GM12873 (cell line): ENCODE measurements around the gene ROR2.

Experiments
- TF ChIP-seq, protein P1 (sequence below): IDR thresholded peaks from 2 replicates; pipeline ENCODE4 v1.5.1; 2012; ENCODE audit warnings: low read depth, mild to moderate bottlenecking, moderate library complexity, low read length, control low read depth; ENCODE audit not compliant: insufficient read depth; ENCODE audit errors: missing control alignments

ROR2 gene

DNA sequence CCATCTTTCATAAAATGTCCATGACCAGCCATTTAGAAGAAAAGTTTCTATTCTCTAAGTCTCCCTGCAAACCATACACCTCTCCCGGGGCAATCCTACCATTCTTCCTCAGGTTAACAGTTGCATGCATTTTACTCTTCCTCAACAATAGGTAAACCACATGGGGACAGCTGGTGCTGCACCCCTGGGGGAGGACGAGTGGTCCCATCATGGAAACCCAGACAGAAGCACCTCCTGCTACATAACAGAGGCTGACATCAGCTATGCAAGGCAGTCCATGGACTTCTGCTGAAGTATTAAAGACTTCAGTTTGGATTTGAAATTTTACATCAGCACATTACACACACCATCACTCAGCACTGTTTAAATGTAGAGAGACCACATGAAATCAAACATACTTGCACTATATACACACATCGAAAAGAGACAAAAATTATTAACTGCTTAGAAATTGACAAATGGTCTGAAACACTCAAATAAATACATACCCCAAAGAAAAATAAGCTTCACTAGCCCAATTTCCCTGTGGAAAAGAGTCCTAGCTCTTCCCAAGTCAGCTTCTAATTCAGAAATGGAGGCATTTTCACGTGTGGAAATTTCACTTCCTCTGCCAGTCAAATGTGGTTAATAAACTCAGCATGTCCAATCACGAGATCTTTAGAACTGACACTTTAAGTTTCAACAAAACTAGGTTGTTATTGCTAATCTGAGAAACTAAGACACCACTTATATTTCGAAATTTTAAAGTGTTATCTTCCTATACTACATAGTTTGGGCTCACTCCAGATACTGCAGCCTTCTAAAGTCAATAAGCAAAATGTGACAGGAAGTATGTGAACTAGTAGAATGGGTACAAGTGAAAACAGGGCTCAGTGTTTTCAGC is 173.4 kb downstream of the ROR2 start:
- TF ChIP-seq, protein P1, sequence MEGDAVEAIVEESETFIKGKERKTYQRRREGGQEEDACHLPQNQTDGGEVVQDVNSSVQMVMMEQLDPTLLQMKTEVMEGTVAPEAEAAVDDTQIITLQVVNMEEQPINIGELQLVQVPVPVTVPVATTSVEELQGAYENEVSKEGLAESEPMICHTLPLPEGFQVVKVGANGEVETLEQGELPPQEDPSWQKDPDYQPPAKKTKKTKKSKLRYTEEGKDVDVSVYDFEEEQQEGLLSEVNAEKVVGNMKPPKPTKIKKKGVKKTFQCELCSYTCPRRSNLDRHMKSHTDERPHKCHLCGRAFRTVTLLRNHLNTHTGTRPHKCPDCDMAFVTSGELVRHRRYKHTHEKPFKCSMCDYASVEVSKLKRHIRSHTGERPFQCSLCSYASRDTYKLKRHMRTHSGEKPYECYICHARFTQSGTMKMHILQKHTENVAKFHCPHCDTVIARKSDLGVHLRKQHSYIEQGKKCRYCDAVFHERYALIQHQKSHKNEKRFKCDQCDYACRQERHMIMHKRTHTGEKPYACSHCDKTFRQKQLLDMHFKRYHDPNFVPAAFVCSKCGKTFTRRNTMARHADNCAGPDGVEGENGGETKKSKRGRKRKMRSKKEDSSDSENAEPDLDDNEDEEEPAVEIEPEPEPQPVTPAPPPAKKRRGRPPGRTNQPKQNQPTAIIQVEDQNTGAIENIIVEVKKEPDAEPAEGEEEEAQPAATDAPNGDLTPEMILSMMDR: no peak

DNA sequence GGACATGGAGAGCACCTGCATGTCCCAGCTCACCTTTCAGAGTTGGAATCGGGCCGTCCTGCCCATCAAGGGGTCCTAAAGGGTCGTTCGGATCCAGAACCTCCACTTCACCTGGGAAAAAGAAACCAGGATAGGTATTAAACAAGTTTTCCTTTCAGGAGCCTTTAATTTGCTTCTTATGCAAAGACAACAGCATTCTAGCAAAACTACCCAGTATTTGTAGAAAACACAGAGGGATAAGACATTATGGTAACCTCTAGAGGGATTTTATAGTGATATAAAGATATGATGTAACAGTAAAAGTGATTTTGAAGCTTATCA is 174.4 kb downstream of the ROR2 start:
- TF ChIP-seq, protein P1: no peak

DNA sequence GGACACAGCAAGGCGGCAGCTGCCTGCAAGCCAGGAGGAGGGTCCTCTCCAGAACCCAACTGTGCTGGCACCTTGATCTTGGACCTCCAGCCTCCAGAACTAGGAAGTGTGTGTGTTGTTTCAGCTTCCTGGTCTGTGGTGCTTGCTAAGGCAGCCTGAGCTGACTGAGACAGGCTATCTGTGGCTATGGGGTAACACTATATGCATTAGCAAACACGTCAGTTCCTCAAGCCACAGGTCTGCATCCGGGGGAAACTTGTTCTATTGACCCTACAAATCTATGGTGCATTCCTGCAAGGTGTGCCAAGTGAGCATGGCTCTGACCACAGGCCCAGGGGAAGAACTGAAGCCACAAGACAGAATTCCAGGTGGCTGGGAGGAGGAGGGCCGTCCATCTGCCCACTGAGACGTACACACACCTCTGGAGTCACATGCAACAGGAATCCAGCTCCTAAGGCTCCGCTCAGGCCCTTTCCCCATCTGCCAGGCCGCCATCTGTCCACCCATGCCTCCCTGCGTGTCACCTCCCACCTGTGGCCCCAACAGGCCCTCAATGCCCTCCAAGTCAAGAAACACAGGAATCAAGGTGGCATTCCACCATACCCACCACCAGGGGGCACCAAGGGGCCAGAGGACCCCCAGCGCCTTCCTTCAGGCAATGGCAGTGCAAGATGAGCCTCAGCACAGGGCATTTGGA is 174.9 kb downstream of the ROR2 start:
- TF ChIP-seq, protein P1: peak; percentile 94

DNA sequence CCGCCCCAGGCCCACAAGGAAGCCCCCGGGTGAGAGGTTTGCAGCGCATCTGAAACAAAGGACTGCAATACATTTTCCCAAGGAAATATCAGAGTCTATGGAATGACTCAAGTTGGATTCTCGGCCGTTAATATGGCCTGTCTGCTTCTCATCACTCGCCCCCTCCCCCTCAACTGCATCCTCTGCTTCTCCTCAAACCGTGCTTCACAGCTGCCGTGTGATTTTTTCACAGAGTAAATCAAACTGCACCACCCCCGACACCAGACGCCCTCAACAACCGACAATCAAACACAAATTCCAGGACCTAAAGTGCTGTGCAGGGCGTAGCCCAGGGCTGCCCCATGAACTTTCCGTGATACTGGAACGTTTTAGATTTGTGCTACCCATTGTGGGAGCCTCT is 176.9 kb downstream of the ROR2 start:
- TF ChIP-seq, protein P1: no peak

DNA sequence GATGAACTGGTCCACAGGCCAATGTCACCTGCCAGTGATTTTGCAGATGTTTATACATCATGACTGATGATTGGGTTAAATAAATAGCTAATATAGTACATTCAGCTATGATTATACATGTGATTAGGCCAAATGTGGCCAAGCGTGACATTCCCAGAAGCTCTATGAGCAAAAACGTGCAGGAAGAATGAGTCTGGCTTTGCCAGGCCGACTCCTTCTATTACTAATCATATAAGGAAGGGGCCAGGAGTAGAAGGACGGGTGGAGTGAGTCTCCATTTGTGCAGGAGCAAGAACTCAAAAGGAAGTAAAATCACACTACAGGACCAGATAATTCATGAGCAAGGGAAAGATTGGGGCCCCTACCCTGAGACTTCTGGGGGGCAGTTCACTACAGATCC is 178.2 kb downstream of the ROR2 start:
- TF ChIP-seq, protein P1: no peak

DNA sequence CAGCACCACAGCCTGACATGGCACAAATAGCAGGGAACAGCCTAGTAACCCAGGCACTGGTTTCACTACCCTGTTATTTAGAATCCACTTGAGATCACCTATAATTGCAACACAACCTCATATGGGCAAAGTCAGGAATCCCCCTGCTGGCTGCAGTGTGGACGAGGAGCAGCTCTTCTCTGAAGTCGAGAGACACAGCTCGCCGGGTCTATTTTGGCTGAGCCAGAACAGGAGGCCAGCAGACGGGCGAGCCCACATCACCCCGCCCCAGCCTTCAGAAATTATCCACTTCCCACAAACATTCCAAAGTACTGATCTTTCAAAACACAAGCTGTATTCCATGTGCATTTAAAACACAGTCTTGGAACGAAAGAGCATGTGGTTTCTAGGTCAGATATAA is 179.0 kb downstream of the ROR2 start:
- TF ChIP-seq, protein P1: peak; percentile 8

DNA sequence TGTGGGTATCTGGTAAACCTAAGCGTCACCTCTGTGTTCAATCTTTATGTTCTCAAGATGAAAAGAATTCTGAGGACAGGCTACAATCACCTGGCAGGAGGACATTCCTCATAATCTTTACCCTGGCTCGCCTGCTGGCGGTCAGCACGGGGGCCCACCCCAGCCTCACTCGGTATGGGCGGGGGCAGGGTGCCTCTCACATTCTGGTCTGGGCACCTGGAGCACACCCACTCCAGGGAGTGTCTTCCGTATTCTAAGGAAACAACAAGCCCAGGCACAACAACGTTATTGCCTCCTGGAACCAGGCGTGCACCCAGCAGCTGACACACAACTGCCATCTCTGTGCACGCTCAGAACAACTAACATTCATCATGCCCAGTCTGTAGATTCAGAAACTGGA is 179.8 kb downstream of the ROR2 start:
- TF ChIP-seq, protein P1: no peak
